Liver (tissue), 2 donors: ENCODE measurements around the gene STK24.

Source experiments
- ATF3 ChIP-seq: IDR thresholded peaks from 2 replicates; pipeline ENCODE4 v1.6.1; 2016; ENCODE audit warnings: antibody characterized with exemption
- REST ChIP-seq: IDR thresholded peaks from 2 replicates; pipeline ENCODE4 v1.6.1; 2016; ENCODE audit warnings: antibody characterized with exemption, mild to moderate bottlenecking
- donor health status: healthy.

- no peak for TF ChIP-seq ATF3
- no peak for TF ChIP-seq REST
These were observed 146.8 kb downstream of the STK24 start for GRCh38 chr13:98429977-98430736.
